Measurements from ENCODE around the gene HINT2.

HINT2 gene

DNA sequence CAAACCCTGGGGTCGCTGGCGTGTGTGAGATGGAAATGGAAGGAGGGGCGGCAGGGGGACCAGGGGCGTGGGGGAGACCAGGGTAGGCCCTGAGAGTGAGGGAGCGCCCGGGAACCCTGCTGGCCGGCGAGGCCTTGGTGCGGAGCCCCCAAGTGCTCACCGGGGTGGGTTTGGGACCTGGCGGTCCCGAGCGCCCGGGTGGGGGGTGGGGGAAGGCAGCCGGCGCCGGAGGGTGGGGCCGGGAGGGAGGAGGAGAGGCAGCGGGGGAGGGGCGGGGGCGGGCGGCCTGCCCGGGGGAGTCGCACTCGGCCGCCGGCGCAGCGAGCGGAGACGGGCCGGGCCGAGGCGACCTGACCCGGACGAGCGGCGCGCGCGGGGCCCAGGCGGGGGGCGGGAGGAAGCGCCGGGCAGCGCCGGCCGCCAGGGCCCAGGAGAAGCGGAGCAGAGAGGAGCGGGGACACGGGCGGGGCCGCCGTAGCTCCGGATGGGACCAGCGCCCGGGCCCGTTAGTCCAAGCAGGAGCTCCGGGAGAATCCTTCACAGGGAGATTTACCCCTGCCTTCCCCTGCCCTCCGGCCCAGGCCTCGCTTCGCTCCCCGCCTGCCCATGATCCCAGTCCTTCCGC lies 23.4 kb downstream of the HINT2 start, which contains the start of gene NPR2:
TSS of gene NPR2 (plus strand) at position 295 of the 625 bp plus-strand sequence. CDS start 818 bp downstream, outside the sequence.
- peak within 1 kb of the TSS; percentile 62 for H3K4me3 ChIP-seq (ENCODE audit: low read depth, low read length)
- no peaks in the 10 kb centered on the region for H3K36me3 ChIP-seq (replicated peaks)
- H3K27me3 ChIP-seq (replicated peaks): no peaks in the 10 kb centered on the region
- in situ Hi-C loops (cut with HindIII; ENCODE audit: low pct_ligation_motif_present, low sequenced_read_pairs): no loop called here
- no peak for DNase-seq
- H3K27ac ChIP-seq: no peak within 1 kb of the TSS
- no peak for TF ChIP-seq CTCF (IDR thresholded peaks at IDR 0.05; ENCODE audit: low read depth, low read length, missing control alignments)

DNA sequence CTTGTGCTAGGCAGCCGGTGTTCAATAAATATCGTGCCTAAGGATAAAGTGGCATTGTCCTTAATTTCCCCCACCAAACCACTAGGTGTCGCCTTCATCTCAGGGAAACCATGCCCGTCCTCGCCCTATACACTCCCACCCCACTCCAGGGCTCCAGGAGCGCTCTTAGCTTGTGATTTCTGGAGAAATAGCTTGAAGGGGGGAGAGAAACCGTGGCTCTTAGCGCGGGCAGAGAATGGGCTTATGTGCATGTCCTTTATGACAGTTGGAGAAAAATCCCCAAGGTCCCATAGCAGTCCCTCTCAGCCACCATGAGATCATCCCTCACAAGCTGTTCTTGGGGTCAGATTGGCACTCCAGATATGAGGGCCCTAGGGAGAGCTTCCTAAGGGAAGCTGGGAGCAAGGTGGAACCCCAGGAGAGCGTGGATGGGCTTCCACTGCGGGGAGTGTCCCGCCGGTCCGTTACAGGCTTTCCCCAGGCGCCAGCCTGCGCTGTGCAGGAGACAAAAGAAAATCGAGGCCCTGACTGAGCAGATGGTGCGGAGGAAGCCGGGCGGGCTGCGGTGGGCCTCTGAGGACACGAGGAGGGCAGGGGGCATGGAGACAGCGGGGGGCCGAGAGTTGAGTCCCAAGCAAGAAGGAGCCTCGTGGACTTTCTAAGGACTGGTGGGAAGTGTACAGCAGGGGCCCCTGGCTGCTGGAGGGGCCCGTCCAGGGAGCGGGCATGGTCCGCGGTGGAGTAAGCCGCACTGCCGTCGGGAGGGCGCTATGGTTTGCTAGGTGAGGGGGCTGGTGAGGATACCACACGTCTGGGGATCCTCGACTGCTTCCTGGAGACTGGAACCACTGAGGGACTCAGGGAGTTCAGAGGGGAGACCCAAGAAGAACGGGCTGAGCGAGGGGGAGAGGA lies 24.2 kb downstream of the HINT2 start:
- Histone ChIP-seq H3K27ac (no peak overlapping the region), H3K4me3 (ENCODE audit: low read depth, low read length) (peak overlapping the region; percentile 39), H3K36me3 (replicated peaks) (no peaks in the 10 kb centered on the region), H3K27me3 (replicated peaks) (no peaks in the 10 kb centered on the region)
- DNase-seq: peak; percentile 68
- peak; percentile 89 for TF ChIP-seq CTCF (IDR thresholded peaks at IDR 0.05; ENCODE audit: low read depth, low read length, missing control alignments)
- in situ Hi-C loops (cut with HindIII; ENCODE audit: low pct_ligation_motif_present, low sequenced_read_pairs): no loop called here

DNA sequence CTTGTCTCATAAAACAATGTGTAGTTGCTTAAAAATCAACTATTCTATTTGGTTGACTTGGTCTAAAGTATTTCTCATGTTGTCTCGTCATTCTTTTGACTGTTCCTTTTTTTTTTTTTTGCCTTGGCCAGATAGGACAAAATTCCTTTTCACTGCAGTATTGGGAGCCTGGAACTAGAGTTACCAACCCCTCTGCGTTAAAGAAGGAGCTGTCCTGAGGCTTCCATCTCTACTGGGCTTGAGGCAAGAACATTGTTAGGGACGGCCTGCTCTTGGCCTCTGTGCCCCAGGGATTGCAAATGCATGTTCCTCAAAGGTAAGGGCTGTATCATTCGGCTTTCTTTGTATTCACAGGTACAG lies 24.8 kb downstream of the HINT2 start:
- Histone ChIP-seq H3K27ac (no peak overlapping the region), H3K36me3 (replicated peaks) (no peaks in the 10 kb centered on the region), H3K4me3 (ENCODE audit: low read depth, low read length) (no peak overlapping the region), H3K27me3 (replicated peaks) (no peaks in the 10 kb centered on the region)
- DNase-seq: no peak
- no peak for TF ChIP-seq CTCF (IDR thresholded peaks at IDR 0.05; ENCODE audit: low read depth, low read length, missing control alignments)
- in situ Hi-C loops (cut with HindIII; ENCODE audit: low pct_ligation_motif_present, low sequenced_read_pairs): no loop called here

- DNase-seq: no peak
- Histone ChIP-seq H3K27me3 (replicated peaks) (no peaks in the 10 kb centered on the region), H3K27ac (no peak overlapping the region), H3K4me3 (ENCODE audit: low read depth, low read length) (no peak overlapping the region), H3K36me3 (replicated peaks) (no peaks in the 10 kb centered on the region)
- in situ Hi-C loops (cut with HindIII; ENCODE audit: low pct_ligation_motif_present, low sequenced_read_pairs): no loop called here
- TF ChIP-seq CTCF (IDR thresholded peaks at IDR 0.05; ENCODE audit: low read depth, low read length, missing control alignments): no peak
Measured at GRCh38 chr9:35789541-35789940, 25.3 kb downstream of the HINT2 start.

DNA sequence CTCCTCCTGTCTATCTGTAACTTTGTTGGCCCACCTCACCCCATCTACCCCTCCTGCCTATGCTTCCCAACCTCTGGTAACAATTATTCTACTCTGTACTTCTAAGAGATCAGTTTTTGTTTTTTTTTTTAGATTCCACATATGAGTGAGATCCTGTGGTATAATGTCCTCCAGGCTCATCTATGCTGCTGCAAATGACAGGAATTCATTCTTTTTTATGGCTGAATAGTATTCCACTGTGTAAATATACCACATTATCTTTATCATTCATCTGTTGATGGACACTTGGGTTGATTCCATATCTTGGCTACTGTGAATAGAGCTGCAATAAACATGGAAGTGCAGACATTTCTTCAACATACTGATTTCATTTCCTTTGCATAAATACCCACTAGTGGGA lies 31.4 kb downstream of the HINT2 start:
- H3K27me3 ChIP-seq (replicated peaks): peaks cover 4% of the 10 kb centered on the region
- in situ Hi-C loops (cut with HindIII; ENCODE audit: low pct_ligation_motif_present, low sequenced_read_pairs): no loop called here
- no peak overlapping the region for H3K27ac ChIP-seq
- no peaks in the 10 kb centered on the region for H3K36me3 ChIP-seq (replicated peaks)
- H3K4me3 ChIP-seq (ENCODE audit: low read depth, low read length): no peak overlapping the region
- no peak for DNase-seq
- no peak for TF ChIP-seq CTCF (IDR thresholded peaks at IDR 0.05; ENCODE audit: low read depth, low read length, missing control alignments)
